HG02943 (cell line): Measurements from ENCODE around the gene DMAC2L.
"Not testable (repeated sequence)": the region's sequence is repeated elsewhere in the genome, so short reads cannot be mapped to it uniquely, and the experiment has no call there.

Experiments
- ATAC-seq: cut with Tn5 transposase; IDR thresholded peaks from one replicate; pipeline ENCODE4 v1.9.1; 2021; ENCODE audit warnings: mild to moderate bottlenecking, low read depth, moderate library complexity; ENCODE audit not compliant: unreplicated experiment

DMAC2L gene, protein sequence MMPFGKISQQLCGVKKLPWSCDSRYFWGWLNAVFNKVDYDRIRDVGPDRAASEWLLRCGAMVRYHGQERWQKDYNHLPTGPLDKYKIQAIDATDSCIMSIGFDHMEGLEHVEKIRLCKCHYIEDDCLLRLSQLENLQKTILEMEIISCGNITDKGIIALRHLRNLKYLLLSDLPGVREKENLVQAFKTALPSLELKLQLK

DNA sequence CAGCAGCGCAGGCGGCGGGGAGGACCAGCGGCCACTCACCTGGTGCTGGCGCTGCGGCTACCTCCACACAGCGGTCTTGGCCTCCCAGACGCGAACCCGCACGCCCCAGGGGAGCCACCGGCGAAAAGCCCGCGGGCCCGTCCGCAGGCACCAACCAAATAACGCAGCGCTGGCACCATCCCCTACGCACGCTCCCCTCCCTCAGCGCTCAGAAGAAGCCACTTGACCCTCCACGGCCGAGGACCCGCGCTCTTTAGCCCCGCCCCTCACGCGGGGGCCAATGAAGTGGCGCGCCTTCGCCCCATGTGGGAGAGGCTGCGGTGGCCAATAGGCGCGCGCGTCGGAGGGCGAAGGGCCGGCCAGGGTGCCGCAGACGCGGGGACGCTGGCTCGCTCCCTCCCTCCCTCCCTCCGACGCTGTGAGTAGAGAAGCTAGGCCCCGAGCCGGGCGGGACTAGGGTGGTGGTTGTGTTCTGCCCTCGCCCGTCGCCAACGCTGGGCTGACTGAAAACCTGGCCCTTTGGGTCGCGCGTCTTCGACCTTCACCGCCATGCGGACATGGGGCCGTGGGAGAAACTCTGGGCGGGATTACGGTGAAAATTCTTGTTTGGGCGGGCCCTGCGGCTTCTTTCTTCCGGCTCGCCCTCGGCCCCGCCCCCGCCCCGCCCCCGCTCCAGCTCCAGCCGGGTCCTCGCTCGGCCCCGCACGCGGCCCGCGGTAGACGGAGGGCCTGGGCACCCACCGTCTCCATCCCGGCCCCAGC, at the start of gene DMAC2L, which contains the start of gene L2HGDH:
Gene DMAC2L (plus strand): TSS at position 353 of the 762 bp plus-strand sequence. CDS start 9,164 bp downstream, outside the sequence.
Gene L2HGDH (minus strand): TSS at position 258 of the 762 bp plus-strand sequence. CDS start 79 bp downstream, at position 179.
- ATAC-seq: peak; percentile 89

DNA sequence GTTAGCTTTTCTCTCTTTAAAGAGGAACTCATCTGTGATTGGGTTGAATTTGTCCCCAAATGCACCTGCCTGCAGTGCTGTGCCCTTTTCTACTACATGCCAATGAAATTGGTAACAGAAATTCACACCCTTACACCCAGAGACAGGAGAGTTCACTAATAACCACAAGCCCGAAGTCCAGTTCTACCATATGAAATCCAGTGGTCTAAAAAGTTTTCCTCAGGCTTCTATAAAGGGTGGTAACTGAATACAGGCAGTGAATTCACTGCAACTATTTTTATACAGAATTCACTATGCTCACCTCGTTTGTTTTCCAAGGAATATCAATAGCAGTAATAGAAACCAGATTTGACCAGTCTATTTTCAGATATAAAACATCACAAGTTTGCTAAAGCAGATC, 49.3 kb upstream of the DMAC2L start:
- ATAC-seq: no peak

DNA sequence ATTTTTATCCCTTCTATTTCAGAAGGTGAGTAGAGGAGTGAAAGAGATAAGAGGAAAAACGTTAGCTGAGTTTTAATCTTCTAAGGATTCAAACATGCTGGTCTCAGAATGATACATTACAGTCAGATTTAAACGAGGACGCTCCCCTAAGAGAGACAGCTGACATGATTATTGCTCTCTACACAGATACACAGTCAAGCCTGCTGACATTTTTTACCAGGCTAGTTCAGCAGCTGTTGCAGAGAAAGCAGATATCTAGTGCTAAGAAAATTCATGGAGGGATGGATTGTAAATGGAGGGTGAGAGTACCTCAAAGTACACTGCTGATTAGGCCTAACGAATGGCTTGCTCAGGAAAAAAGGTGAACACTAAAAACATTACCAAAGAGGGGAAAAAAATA, 48.8 kb upstream of the DMAC2L start:
- no peak for ATAC-seq

DNA sequence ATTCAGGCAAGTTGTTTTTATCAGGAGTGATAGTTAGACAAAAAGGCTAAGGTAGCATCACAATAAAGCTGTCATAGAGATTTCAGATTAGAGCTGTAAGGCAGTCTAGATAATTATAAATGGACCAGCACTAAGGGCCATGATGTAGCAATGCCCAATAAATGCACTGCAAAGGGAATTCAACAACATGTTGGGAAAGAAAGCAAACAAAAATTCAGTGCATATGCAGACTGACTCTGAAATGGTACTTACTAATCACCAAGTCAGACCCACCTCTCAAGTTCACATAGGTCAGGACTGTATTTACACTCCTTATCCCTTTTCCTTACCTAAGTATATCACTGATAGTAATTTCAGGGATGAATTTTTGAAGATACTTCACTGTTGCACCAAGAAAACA, 47.1 kb upstream of the DMAC2L start:
- no peak for ATAC-seq

GRCh38 chr14:50270932-50271331, 41.2 kb upstream of the DMAC2L start:
- ATAC-seq: no peak

DNA sequence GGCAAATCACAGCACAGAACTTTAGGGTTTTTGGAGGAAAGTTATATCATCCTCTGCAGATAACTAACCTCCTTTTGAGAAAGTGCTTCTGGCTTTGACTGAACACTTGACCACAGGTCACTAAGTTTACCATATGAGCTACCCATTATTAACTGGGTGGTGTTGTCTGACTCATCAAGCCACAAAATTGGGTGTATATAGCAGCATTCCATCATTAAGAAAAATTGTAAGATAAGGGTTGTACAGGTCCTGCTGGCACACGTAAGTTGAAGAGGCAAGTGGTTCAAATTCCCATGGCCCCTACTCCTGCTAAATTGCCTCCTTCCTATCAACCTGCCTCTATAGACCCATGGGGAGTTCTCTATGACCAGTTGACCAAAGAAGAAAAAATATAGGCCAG, 39.6 kb upstream of the DMAC2L start:
- ATAC-seq: no peak

- ATAC-seq: no peak
These were observed 26.3 kb upstream of the DMAC2L start for GRCh38 chr14:50285861-50286260.

DNA sequence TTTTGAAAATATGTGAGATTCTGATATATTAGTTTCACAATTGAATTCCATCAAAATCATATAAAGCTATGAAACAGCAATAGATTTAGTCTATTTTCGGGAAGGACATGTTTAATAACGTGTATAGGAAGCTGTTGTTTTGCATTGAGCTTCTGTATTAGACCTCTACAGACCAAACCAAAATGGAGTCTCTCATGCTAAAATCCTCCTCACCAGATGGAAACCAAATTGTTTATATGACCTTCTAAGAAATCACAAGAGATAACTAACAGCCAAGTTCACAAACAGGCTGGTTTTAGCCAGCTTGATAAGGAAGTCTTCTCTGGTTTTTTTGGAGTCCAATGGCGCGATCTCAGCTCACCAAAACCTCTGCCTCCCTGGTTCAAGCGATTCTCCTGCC, 24.0 kb upstream of the DMAC2L start:
- no peak for ATAC-seq

DNA sequence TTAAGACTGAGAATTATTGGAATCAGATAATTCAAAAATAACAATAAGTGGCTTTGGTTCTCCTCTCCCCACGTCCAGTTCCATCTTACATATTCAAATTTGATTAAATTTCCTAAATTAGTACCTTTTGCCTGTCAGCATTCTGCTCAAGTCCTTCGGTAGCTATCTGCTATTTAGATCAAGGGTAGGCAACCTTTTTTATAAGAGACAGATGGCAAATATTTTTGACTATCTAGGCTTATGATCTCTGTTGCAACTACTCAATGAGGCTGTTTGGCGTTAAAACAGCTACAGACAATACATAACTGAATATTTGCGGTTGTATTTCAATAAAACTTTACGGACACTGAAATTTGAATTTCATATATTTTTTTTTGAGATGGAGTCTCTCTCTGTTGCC, 21.8 kb upstream of the DMAC2L start:
- no peak for ATAC-seq

DNA sequence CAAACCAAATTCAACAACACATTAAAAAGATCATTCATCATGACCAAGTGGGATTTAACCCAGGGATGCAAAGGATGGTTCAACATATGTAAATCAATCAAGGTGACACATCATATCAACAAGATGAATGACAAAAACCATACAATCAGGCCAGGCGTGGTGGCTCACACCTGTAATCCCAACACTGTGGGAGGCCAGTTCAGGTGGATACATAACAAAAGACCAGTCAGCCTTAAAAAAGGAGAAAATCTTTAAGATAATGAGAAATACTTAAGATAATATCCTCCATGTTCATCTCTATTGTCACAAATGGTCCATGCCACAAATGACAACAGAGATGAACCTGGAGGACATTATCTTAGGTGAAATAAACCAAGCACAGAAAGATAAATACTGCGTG, 12.5 kb upstream of the DMAC2L start:
- ATAC-seq: no peak

DNA sequence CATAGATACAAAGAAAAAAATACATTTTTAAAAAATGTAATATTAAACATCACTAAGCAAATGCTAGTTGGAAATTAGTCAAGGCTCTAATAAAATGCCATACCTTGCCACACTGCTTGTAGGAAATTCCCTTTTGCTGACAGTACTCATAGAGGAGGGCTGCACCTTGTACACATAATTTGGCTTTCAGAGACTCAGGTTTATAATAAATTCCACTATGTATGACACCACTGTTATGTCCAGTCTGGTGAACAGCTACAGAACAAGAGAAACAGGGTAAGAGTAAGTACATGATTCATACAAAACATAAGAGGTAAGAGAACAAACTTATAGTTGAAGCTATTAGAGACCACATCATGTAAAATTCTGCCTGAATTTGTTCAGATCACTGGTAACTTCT, 10.2 kb upstream of the DMAC2L start:
- no peak for ATAC-seq

DNA sequence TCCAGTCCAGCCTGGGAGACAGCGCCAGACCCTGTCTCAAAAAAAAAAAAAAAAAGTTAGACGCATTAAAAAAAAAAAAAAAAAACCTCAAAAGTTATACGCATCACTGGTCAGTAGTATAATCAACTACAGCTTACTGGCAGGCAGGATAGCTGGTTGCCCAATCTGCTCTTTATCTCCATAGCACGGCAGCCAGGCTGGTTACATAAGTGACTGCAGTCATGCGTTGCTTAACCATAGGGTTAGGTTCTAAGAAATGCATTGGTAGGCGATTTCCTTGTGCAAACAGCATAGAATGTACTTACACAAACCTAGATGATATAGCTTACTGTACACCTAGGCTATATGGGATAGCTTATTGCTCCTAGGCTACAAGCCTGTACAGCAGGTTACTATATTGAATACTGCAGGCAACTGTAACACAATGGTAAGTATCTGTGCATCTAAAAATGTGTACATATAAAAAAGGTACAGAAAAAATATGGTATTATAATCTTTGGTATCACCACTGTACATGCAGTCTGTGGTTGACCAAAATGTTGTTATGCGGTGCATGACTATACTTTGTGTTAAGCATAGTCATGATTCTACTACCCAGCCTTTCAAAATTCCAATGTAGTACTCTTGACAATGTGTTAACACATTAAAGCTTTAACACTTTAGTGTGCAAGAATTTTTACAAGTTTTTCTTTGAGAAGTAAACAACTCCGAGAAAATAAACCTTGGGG, 8.2 kb upstream of the DMAC2L start:
- no peak for ATAC-seq

DNA sequence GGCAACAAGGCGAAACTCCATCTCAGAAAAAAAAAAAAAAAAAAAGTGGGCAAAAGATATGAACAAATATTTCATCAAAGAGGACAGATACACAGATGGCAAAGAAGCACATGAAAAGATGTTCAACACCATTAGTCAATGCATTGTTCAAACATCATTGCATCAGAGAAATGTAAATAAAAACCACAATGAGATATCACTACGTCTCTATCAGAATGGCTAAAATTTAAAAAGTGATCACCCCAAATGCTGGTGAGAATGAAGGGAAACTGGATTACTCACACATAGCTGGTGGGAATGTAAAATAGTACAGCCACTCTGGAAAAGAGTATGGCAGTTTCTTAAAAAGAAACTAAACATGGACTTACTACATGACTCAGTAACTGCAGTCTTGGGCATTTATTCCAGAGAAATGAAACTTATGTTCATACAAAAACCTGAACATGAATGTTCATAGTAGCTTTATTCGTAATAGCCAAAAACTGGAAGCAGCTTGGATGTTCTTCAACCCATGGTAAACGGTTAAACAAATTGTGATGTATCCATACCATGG, 3.7 kb upstream of the DMAC2L start:
- no peak for ATAC-seq

DNA sequence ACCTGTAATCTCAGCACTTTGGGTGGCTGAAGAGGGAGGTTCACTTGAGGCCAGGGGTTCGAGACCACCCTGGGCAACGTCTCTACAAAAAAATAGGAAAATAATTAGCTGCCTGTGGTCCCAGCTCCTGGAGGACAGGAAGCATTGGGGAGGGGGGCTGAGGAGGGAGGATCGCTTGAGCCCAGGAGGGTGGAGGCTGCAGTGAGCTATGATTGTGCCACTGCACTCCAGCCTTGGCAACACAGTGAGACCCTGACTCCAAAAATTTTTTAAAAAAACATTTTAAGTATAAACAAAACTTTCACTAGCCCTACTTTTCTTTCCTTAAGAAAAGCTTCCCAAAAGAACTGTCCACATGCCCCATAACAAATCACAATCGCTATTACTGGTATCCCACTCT, 1.7 kb upstream of the DMAC2L start:
- ATAC-seq: no peak

DNA sequence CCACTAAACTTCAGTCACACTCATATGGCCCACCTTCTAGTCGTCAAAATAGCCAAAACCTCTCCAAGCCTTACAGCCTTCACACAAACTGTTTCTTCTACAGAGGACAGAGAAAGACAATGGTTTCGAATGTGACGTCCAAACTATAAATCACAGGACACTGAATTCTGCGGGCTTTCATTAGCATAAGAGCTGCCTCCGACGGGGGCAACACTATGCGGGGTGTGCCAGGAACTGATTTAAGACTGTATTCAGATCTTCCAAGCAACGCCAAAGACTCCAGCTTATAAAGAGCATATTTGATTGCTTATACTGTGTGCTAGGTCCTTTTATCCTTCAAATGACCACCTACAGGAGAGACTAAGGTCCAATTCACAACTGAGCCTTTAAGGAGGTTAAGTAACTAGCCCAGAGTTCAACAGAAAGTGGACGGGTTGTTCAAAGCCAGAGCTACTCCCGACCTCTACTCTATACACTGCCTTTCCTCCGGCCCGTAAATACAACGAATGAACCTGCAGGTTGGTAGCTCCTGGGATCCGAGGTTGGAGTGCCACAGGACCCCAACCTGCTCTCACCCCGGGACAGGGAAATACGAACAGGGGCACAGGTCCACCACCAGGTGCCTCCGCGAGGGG, 670 bp upstream of the DMAC2L start:
- no peak for ATAC-seq

GRCh38 chr14:50312734-50313054, 570 bp downstream of the DMAC2L start:
- peak; percentile 18 for ATAC-seq

DNA sequence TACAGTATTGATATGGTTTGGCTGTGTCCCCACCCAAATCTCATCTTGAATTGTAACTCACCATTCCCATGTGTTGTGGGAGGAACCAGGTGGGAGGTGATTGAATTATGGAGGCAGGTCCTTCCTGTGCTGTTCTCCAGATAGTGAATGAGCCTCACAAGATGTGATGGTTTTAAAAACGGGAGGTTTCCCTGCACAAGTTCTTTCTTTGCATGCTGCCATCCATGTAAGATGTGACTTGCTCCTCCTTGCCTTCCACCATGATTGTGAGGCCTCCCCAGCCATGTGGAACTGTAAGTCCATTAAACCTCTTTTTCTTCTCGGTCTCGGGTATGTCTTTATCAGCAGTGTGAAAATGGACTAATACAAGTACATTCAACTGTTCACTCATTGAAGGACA, 2.0 kb downstream of the DMAC2L start:
- ATAC-seq: not testable (repeated sequence)

DNA sequence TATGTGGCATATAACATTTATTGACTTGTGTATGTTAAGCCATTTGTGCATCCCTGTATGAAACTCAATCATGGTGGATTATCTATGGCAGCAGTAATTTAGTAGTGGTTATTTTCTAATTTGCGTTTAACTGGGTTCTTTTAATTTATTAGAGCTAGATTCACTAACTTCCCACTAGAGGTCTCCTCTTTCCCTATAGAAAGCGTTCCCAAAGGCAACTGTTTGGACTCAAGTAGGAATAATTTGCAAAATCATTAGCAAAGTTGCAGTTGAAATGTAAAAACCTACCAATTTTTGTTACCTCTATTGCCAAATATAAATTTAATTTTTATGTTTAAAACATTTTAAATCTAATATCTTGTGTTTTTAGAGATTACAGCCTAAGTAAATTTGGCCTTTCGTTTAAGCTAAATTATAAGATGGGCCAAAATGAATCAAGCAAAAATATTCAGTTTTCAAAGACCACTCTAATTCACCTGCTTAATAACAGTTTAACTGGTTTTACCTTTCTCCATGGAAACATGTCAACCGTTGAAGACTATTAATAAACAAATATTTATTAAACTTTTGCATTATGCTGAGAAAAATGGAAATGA, 6.0 kb downstream of the DMAC2L start:
- ATAC-seq: no peak

GRCh38 chr14:50319293-50319692, 7.2 kb downstream of the DMAC2L start:
- ATAC-seq: no peak

DNA sequence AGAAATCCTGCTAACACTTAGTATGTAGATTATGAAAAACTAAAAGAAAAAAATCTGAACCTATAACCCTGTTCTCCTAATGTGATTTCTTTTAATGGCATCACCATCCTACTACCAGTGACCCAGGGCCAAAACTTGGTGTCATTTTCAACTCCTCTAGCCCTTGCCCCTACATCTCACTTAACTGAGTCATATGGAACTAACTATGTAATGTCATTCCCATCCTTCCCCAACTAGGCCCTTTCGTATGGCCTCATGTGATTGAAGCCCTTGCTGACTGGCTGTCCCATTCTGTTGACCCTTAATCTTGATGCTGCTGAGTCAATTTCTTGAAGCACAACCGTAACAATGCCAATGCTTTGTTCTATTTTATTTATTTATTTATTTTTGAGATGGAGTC, 7.6 kb downstream of the DMAC2L start:
- ATAC-seq: no peak
